ENCODE measurements around the gene FFAR4.

FFAR4 gene

DNA sequence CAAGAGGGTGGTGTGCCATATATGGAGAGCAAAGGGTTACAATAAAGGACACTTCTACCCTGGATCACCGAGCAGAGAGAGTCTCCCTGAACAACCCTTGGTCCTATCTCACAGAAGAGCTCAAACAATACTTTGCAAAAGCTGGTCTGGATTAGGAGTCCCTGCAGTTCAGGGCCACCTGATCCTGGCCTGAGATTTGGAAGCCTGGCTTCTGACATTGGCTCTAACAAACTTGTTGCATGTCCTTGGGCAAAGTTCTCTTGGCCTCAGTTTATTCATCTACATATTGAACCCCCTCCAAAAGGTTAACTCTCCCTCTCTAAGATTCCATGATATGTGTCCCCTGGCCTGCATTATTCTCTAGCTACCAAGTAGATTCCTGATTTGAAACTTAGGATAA lies 32.9 kb downstream of the FFAR4 start:
- DNase-seq (ENCODE audit: low read depth in 3 of 3, low spot score in 1 of 3), result no peak

DNA sequence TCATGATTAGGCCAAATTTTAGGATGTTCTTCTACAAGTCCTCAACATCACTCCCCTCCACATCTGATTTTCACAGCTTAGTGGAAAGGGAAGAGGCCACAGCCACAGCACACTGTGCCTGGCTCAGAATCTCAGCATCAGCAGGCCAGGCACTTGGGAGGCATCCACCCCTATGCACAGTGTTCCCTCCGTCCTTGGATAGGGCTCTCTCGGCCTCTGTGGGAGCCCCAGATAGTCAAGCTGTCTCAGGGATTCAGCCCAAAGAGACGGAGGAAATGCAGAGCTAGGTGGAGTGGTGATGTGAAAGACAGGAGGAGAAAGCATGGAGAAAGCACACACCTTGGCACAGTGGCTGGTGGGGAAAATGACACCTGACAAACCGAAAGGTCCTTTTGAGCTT lies 33.3 kb downstream of the FFAR4 start:
- no peak for DNase-seq (ENCODE audit: low read depth in 3 of 3, low spot score in 1 of 3)

GRCh38 chr10:93600446-93601145 lies 34.1 kb downstream of the FFAR4 start:
- no peak for DNase-seq (ENCODE audit: low read depth in 3 of 3, low spot score in 1 of 3)

GRCh38 chr10:93601146-93601773 lies 34.8 kb downstream of the FFAR4 start, which contains the start of gene RBP4:
Gene RBP4 (minus strand): TSS chr10:93601235. CDS start chr10:93601028, 207 bp downstream.
- no peak for DNase-seq (ENCODE audit: low read depth in 3 of 3, low spot score in 1 of 3)

DNA sequence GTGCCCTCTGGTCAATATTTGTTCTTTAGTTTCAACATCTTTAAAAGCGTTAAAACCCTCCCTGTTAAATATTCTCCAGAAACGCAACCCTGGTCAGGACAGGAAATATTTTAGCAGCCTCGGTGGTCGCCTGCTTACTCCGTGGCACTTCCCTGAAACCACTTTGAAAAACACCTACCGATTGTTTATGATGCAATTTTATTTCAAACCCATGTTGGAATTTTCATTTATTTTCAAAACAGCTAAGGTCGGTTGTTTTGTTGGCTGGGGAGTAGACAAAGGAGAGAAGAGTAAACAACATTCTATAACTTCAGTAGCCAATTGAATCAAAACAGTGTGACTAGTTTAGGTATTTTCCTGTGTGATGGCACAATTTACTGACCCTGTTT lies 35.3 kb downstream of the FFAR4 start:
- no peak for DNase-seq (ENCODE audit: low read depth in 3 of 3, low spot score in 1 of 3)

DNA sequence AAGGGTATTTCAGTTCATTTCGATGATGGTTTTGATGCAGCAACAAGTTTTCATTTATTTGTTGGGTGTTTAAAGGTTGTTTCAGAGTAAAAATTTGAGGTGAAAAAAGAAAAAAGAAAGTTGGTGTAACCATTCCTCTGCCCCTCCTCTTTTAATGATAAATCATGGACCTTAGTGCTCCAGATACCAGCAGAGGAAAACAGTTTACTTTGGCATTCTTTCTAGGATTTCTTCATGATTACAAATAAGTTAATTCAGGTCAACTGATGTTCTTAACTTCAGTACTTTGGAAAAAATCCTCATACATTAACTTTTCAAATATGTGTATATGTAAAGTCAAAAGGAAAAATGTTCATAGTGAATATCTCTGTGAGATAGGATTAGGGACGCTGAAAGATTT lies 36.6 kb downstream of the FFAR4 start:
- no peak for DNase-seq (ENCODE audit: low read depth in 3 of 3, low spot score in 1 of 3)

DNA sequence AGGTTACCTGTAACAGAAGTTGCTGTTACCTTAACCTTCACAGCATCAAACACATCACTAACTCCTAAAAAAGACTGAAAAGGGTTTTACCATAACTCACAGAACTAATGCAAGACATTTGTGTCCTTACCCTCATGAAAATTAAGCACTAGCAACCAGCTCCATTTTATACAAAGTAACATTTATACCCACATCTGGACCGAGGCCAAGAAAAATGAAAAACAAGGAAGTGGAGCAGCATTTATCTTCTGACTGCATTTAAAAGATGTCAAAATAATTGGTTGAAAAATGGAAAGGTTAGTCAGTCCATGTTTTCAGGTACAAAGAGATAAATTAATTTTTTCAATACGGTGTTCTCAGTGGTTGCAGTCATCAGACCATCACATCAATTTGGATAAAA lies 37.7 kb downstream of the FFAR4 start:
- DNase-seq (ENCODE audit: low read depth in 3 of 3, low spot score in 1 of 3), result no peak

DNA sequence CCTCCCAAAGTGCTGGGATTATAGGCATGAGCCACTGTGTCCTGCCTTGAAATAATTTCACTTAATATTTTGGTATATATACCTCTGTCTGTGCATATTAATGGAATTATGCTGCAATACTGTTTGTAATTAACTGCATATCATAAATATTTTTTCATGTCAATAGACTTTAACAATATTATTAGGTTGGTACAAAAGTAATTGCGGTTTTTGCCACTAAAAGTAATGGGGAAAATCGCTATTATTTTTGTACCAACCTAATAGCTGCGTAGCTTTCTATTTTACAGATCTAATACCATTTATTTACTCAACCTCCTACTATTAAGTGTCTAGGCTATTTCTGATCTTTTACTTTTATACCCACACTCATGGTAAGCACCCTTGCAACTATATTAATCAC lies 42.0 kb downstream of the FFAR4 start:
- DNase-seq (ENCODE audit: low read depth in 3 of 3, low spot score in 1 of 3), result no peak

GRCh38 chr10:93612311-93612710 lies 45.8 kb downstream of the FFAR4 start, which contains the start of gene PDE6C:
Gene PDE6C (plus strand): TSS chr10:93612537. CDS start chr10:93612726, 189 bp downstream.
- DNase-seq (ENCODE audit: low read depth in 3 of 3, low spot score in 1 of 3), result no peak

- no peak for DNase-seq (ENCODE audit: low read depth in 3 of 3, low spot score in 1 of 3)
Measured at GRCh38 chr10:93613126-93613525, 46.7 kb downstream of the FFAR4 start.

GRCh38 chr10:93614101-93614825 lies 47.8 kb downstream of the FFAR4 start:
- DNase-seq (ENCODE audit: low read depth in 3 of 3, low spot score in 1 of 3), result no peak

GRCh38 chr10:93615576-93616235 lies 49.2 kb downstream of the FFAR4 start:
- no peak for DNase-seq (ENCODE audit: low read depth in 3 of 3, low spot score in 1 of 3)

- no peak for DNase-seq (ENCODE audit: low read depth in 3 of 3, low spot score in 1 of 3)
Measured at GRCh38 chr10:93620925-93621324, 54.5 kb downstream of the FFAR4 start.

GRCh38 chr10:93622942-93623341 lies 56.5 kb downstream of the FFAR4 start:
- no peak for DNase-seq (ENCODE audit: low read depth in 3 of 3, low spot score in 1 of 3)

GRCh38 chr10:93628858-93629257 lies 62.4 kb downstream of the FFAR4 start:
- no peak for DNase-seq (ENCODE audit: low read depth in 3 of 3, low spot score in 1 of 3)

DNA sequence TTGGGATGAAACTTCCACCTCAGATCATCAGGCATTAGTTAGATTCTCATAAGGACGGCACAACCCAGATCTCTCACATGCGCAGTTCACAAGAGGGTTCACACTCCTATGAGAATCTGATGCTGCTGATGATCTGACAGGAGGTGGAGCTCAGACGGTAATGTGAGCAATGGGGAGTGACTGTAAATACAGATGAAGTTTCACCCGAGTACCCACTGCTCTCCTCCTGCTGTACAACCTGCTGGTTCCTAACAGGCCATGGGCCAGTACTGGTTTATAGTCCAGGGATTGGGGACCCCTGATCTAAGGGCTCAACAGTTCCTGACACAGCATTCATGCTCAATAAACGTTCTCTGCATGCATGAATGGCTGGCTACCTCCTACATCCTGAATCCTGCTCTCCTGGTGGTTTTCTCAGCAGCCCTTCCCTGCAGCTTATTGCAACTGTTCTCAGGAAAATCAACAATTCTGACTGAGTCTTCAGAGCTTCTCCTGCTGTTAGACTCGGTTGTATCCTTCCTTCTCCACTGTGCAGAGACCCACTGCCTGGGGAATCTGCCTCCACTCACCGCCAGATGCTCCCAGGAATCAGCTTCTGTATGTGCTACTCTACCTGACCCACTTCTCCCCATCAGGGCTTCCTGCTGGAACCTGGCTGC lies 63.3 kb downstream of the FFAR4 start:
- no peak for DNase-seq (ENCODE audit: low read depth in 3 of 3, low spot score in 1 of 3)

GRCh38 chr10:93630625-93631557 lies 64.4 kb downstream of the FFAR4 start:
- DNase-seq (ENCODE audit: low read depth in 3 of 3, low spot score in 1 of 3), result no peak
